Stomach (tissue), 9 donors: Measurements from ENCODE around the gene NGRN. TPM values are rescaled to one million over a fixed set of nuclear protein-coding genes. Genes with fewer than 3 reads are reported as not detected.

Experiments
- DNase-seq, 2 donors: peaks; one replicate each; pipeline versions ENCODE4 v3.0.0 to v3.0.0-alpha.2; 2013 to 2019
- H3K27ac ChIP-seq, 5 donors: fragments of 200-600 bp in 4 of 5; sonication (generic) in 4 of 5; one replicate each; pipeline ENCODE4 v1.5.1; 2013 to 2019; ENCODE audit warnings: mild to moderate bottlenecking in 1 of 5, moderate library complexity in 1 of 5
- H3K27me3 ChIP-seq, 3 donors: fragments of 200-600 bp; sonication (generic); one replicate each; pipeline ENCODE4 v1.5.1; 2017 to 2019; ENCODE audit warnings: mixed run types in 1 of 3
- H3K36me3 ChIP-seq, 4 donors: fragments of 200-600 bp; sonication (generic); 1 replicate in 3 of 4; 2 replicates in 1 of 4; pipeline ENCODE4 v1.5.1; 2016 to 2019
- H3K4me1 ChIP-seq, 4 donors: fragments of 200-600 bp; sonication (generic); one replicate each; pipeline ENCODE4 v1.5.1; 2016 to 2019
- H3K4me3 ChIP-seq, 4 donors: fragments of 200-600 bp; sonication (generic) in 3 of 4; one replicate each; pipeline ENCODE4 v1.5.1; 2016 to 2019; ENCODE audit warnings: mild to moderate bottlenecking in 1 of 4
- H3K9me3 ChIP-seq, 4 donors: fragments of 200-600 bp; sonication (generic); one replicate each; pipeline ENCODE4 v1.5.1; 2016 to 2019
- EP300 ChIP-seq: sonication (generic); formaldehyde crosslinking; IDR thresholded peaks from one replicate; pipeline ENCODE4 v1.6.1; 2017; ENCODE audit warnings: antibody characterized with exemption
- POLR2A ChIP-seq, 4 donors: fragments of 450-650 bp; IDR thresholded peaks; one replicate each; pipeline ENCODE4 v1.6.1; 2016; ENCODE audit warnings: antibody characterized with exemption in 4 of 4, control low read depth in 2 of 4, mild to moderate bottlenecking in 1 of 4, moderate library complexity in 1 of 4
- POLR2AphosphoS5 ChIP-seq, 3 donors: sonication (generic); formaldehyde crosslinking; IDR thresholded peaks; one replicate each; pipeline ENCODE4 v1.6.1; 2016; ENCODE audit warnings: antibody characterized with exemption in 3 of 3
- WGBS, 5 donors: extraction: QIAGEN DNeasy Blood & Tissue Kit in 3 of 5; methylation state at CpG; one replicate each; pipeline versions ENCODE4 v1.1.5 to v1.1.7; 2013 to 2018; 5-methylcytosine and 5-hydroxymethylcytosine counted together
- intact Hi-C: fragments of 100-400 bp; cut with DNase I; formaldehyde crosslinking; loops from one replicate; pipeline ENCODE4 v1.15.1; 2023; ENCODE audit warnings: low total_unique reads
- polyA plus RNA-seq, 3 donors: library from polyadenylated mRNA; stranded (reverse); fragments of 200-250 nt; gene quantifications; one replicate each; pipeline ENCODE4 v1.2.3, GENCODE V29; 2013
- total RNA-seq, 5 donors: library from RNA; depleted of rRNA; stranded (reverse); fragments of >200 nt; gene quantifications; one replicate each; pipeline versions ENCODE4 v1.1.0 to v1.2.3, GENCODE V29; 2014 to 2016
- TF ChIP-seq, protein P1 (sequence below), 7 experiments: fragments of 450-650 bp in 4 of 7; fragments of 200-600 bp in 3 of 7; sonication (generic) in 3 of 7; IDR thresholded peaks; one replicate each; pipeline ENCODE4 v1.5.1; 2016 to 2019; ENCODE audit warnings: antibody characterized with exemption in 7 of 7, control low read depth in 2 of 7, mild to moderate bottlenecking in 1 of 7
- donor health status: healthy with polysubstance abuse.
- donor health status: Bipolar disorder and iron deficiency.
- donor health status: healthy.

The NGRN gene
- total and polyA plus RNA-seq, 8 donors = 24.0 to 97.4 (median 59.7) TPM

- H3K4me3 ChIP-seq = no peak overlapping the region
- H3K4me1 ChIP-seq = peaks cover 5 to 12% (median 8%) of the 10 kb centered on the region in 4 donors
- H3K27ac ChIP-seq = no peak overlapping the region
- intact Hi-C loops = no loop called here
- no peak for DNase-seq
- H3K36me3 ChIP-seq = peaks cover 21 to 59% (median 56%) of the 10 kb centered on the region in 4 donors
- no peak for TF ChIP-seq EP300
- H3K27me3 ChIP-seq = no peaks in the 10 kb centered on the region
- WGBS, 5 donors = 75 to 88% (median 82%) methylated on average over 3 of the region's 3 CpGs
- no peaks in the 10 kb centered on the region for H3K9me3 ChIP-seq
These were observed 26.1 kb upstream of the NGRN start for GRCh38 chr15:90239371-90239770.

DNA sequence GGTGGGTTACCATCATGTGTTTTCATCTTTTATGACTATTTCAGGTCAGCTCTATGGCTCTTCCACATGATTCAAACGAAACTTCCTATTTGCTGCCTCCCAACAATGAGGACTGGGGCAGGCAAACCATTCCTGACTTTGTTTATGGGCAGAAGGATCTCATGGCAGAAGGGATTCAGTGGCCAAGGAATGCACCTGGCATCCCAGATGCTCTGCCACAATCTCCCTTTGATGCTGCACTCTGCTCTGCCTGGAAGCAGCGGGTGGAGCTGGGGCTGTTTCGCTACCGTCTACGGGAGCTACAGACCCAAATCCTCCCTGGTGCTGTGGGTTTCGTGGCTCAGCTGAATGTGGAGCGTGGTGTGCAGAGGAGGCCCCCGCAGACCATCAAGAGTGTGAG is 24.6 kb upstream of the NGRN start:
- no peak for DNase-seq

GRCh38 chr15:90241343-90242192 is 23.9 kb upstream of the NGRN start:
- no peak overlapping the region for H3K4me3 ChIP-seq
- TF ChIP-seq POLR2AphosphoS5 (IDR thresholded peaks at IDR 0.05) = no peak
- TF ChIP-seq, protein P1, sequence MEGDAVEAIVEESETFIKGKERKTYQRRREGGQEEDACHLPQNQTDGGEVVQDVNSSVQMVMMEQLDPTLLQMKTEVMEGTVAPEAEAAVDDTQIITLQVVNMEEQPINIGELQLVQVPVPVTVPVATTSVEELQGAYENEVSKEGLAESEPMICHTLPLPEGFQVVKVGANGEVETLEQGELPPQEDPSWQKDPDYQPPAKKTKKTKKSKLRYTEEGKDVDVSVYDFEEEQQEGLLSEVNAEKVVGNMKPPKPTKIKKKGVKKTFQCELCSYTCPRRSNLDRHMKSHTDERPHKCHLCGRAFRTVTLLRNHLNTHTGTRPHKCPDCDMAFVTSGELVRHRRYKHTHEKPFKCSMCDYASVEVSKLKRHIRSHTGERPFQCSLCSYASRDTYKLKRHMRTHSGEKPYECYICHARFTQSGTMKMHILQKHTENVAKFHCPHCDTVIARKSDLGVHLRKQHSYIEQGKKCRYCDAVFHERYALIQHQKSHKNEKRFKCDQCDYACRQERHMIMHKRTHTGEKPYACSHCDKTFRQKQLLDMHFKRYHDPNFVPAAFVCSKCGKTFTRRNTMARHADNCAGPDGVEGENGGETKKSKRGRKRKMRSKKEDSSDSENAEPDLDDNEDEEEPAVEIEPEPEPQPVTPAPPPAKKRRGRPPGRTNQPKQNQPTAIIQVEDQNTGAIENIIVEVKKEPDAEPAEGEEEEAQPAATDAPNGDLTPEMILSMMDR (IDR thresholded peaks at IDR 0.05) = no peak
- no peak for TF ChIP-seq POLR2A (IDR thresholded peaks at IDR 0.05)
- TF ChIP-seq EP300 = no peak
- no peaks in the 10 kb centered on the region for H3K4me1 ChIP-seq
- H3K27ac ChIP-seq = no peak overlapping the region
- H3K27me3 ChIP-seq = no peaks in the 10 kb centered on the region
- 81 to 84% (median 83%) methylated on average over 10 to 22 of the region's 22 CpGs for WGBS, 5 donors
- DNase-seq = no peak
- intact Hi-C loops = no loop called here
- H3K36me3 ChIP-seq = peaks cover 21 to 51% (median 47%) of the 10 kb centered on the region in 4 donors
- H3K9me3 ChIP-seq = no peaks in the 10 kb centered on the region

More for the DNA sequence above, 24.6 kb upstream of the NGRN start:
- TF ChIP-seq POLR2A (IDR thresholded peaks at IDR 0.05) (no peak), POLR2AphosphoS5 (IDR thresholded peaks at IDR 0.05) (no peak)
- TF ChIP-seq, protein P1 (IDR thresholded peaks at IDR 0.05) = no peak
- Histone ChIP-seq H3K4me3 (no peak overlapping the region), H3K4me1 (no peaks in the 10 kb centered on the region), H3K36me3 (peaks cover 21 to 58% (median 54%) of the 10 kb centered on the region in 4 donors), H3K9me3 (no peaks in the 10 kb centered on the region), H3K27me3 (no peaks in the 10 kb centered on the region), H3K27ac (no peak overlapping the region)
- intact Hi-C loops = no loop called here
- 88 to 93% (median 92%) methylated on average over 6 to 8 of the region's 8 CpGs for WGBS, 5 donors

DNA sequence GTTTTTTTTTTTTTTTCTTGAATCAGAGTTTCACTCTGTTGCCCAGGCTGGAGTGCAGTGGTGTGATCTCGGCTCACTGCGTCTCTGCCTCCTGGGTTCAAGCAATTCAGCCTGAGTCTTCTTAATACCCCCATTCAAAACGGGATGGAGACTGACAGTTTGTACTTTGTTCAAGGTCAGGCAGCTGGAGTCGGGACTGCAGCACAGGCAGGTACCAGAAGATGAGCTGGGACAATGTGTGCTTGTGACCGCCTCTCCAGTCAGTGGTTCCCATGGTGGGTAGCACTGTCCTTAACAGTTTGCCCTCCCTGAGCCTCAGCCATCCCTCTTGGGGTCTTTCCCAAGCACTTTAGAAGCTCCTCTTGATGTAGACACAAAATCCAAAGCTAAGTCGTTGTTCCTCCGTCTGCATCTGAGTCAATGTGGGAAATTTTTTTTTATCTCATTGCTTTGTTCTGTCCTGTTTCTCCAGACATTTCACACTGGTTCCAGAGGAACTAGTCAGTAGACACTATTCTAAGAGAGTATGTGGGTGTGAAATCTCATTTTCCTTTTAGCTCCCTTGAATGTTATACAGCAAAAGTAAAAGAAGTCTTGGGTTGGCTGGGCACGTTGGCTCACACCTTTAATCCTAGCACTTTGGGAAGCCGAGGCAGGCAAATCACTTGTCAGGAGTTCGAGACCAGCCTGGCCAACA is 21.4 kb upstream of the NGRN start:
- no peak for DNase-seq
- TF ChIP-seq POLR2A (IDR thresholded peaks at IDR 0.05) (no peak), POLR2AphosphoS5 (IDR thresholded peaks at IDR 0.05) (no peak), EP300 (no peak)
- TF ChIP-seq, protein P1 (IDR thresholded peaks at IDR 0.05) = no peak
- H3K36me3 ChIP-seq = peaks cover 7 to 28% (median 24%) of the 10 kb centered on the region in 4 donors
- H3K4me3 ChIP-seq = no peak overlapping the region
- H3K9me3 ChIP-seq = no peaks in the 10 kb centered on the region
- no peaks in the 10 kb centered on the region for H3K27me3 ChIP-seq
- 80 to 92% (median 89%) methylated on average over 10 of the region's 10 CpGs for WGBS, 5 donors
- no peak overlapping the region for H3K27ac ChIP-seq
- intact Hi-C loops = no loop called here
- peaks cover 2 to 5% (median 4%) of the 10 kb centered on the region in 4 donors for H3K4me1 ChIP-seq
